Stimulated activated CD4-positive, alpha-beta T cell treated with anti-CD3 and anti-CD28 coated beads, Interleukin-12 subunit alpha, Interleukin-12 subunit beta, amount 100 ng/mL, for 48 hours (primary cell): Measurements from ENCODE around the gene ARHGAP11B.
"Not testable (repeated sequence)": the region's sequence is repeated elsewhere in the genome, so short reads cannot be mapped to it uniquely, and the experiment has no call there.

Experiments
- DNase-seq, 3 donors: peaks; one replicate each; pipeline ENCODE4 v3.0.0-alpha.2; 2020; ENCODE audit warnings: low read depth in 2 of 3, low spot score in 1 of 3

Gene ARHGAP11B

DNA sequence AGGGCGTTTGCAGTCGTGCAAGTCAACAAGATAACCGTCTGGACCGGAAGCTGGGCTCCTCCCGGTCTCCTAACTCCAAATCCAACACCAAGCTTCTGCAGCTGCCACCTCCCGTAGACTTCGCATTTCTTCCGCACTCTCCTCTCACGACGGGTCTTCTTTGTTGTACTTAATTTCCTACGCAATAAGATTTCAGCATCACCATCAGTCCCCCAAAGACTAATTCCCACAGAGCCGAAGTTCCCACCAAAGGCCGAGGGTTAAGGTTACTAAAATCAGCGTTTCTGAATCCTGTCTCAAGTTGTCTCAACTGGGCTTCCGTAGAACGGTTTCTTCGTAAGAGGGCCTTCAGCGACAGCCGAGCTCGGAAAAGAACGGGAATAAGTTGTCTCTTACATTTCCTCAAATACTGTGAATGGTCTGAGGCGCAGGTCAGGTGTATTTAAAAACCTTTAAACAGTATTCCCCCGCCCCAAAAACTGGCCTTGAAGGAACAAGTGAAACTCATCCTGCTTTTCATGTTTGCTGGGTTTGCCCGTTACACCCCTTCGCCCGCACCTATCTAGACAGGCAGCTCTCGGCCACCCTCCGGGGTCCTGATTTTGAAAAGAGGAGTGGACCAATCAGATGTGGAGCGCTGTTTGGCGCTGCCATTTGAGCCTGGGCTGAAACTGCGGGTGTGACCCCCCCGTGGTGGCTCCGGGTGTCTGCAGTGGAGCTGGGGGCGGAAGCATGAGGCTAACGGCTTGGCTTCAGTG, at the start of gene ARHGAP11B:
ARHGAP11B (plus strand) TSS at position 693 of the 758 bp plus-strand sequence.
- DNase-seq = peak; percentile 93 to 95 (median 93)

- not testable (repeated sequence) for DNase-seq
These were observed 46.4 kb upstream of the ARHGAP11B start for GRCh38 chr15:30579394-30579970.

GRCh38 chr15:30580716-30581115, 45.2 kb upstream of the ARHGAP11B start:
- DNase-seq = not testable (repeated sequence)

GRCh38 chr15:30598953-30599352, 27.0 kb upstream of the ARHGAP11B start:
- DNase-seq = not testable (repeated sequence)

DNA sequence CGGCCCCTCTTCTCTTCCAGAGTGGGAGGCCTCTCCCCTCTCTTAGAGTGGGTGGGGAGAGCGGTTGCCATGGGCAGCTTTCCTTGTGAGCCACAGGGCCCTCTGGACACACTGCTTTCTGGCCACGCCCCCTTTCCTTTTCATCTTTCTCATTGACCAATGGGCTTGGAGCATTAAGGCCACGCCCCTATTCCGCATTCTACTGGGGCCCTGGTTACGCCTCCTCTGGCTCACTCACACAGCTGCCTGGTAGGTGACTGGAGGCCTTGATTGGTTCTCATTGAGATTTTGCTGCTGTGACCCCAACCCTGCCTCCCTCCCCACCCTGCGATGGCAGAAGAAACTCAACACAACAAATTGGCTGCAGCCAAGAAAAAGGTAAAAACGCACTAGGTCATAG, 22.1 kb upstream of the ARHGAP11B start, which contains the start of gene GOLGA8H:
GOLGA8H (plus strand) TSS at position 233 of the 400 bp plus-strand sequence; CDS start at position 331, 98 bp downstream.
- not testable (repeated sequence) for DNase-seq

GRCh38 chr15:30612271-30612670, 13.7 kb upstream of the ARHGAP11B start:
- not testable (repeated sequence) for DNase-seq

GRCh38 chr15:30621342-30621741, 4.6 kb upstream of the ARHGAP11B start:
- not testable (repeated sequence) for DNase-seq

- not testable (repeated sequence) for DNase-seq
These were observed 252 bp downstream of the ARHGAP11B start for GRCh38 chr15:30626194-30626565.

DNA sequence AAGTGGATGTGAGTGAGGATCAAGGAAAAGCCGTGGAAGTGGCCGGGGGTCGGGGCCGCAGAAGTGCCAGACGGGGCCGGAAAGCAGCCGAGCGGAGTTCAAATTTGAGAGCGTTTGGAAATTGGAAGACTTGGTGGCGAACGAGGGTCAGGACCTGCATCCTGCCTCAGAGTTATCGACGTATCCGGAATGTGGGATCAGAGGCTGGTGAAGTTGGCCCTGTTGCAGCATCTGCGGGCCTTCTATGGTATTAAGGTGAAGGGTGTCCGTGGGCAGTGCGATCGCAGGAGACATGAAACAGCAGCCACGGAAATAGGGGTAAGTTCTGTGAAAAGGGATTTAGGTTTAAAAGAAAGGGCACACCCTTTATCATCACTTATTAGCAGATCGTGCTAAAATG, 704 bp downstream of the ARHGAP11B start:
- not testable (repeated sequence) for DNase-seq

DNA sequence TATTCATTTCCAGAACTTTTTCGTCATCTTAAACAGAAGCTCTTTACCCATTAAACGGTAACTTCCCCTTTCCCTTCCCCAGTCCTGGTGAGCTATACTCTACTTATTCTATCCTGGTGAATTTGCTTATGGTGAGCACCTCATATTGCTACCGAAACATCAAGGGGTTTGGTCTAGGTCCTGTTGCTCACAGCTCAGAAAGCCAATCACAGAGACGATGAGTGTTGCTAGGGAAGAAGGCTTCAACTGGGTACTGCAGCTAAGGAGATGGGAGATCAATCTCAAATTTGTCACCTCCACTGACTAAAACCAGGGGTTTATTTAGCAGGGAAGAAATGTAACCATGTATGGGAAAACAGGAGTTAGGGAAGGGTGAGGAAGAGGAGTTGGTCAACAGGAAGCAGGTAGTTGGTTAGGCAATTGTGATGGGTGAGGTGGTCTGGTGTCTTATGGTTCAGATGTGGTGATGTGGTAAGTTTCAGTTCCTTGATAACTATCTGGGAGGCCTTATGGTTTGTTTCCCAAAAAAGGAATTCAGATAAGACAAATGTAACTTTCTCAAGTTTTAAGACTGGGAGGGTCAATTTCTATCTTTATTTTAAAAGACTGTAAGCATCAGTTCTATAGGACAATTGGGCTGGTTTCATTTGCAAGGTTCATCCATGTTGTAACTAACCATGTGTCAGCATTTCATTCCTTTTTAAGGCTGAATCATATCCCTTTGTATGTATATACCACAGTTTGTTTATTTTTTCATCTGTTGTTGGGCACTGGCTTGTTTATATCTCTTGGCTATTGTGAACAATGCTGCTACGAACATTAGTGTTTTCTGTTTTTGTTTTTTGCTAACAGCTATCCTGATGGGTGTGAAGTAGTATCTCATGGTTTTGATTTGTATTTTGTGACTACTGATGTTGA, 24.3 kb downstream of the ARHGAP11B start:
- DNase-seq = no peak

DNA sequence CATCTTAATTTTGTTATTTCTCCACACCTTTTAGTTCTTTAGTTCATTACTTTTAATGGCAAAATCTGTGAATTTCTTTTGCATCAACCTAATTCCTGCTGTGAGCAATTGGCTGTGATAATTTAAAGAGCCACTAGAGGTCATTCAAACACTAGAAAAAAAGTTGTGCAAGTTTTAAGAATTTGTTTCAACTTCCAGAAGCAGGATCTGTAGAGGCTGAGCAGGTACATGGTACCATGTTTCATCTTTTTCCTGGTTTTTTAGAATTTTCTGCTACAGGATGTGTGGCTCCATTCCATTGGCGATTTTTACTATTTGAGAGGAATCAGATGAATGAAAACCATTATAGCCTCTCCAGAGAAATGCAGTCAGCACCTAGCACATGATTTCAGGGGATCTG, 35.2 kb downstream of the ARHGAP11B start:
- DNase-seq = not testable (repeated sequence)

- not testable (repeated sequence) for DNase-seq
These were observed 43.7 kb downstream of the ARHGAP11B start for GRCh38 chr15:30669621-30670020.

GRCh38 chr15:30670056-30670455, 44.1 kb downstream of the ARHGAP11B start:
- DNase-seq = no peak

DNA sequence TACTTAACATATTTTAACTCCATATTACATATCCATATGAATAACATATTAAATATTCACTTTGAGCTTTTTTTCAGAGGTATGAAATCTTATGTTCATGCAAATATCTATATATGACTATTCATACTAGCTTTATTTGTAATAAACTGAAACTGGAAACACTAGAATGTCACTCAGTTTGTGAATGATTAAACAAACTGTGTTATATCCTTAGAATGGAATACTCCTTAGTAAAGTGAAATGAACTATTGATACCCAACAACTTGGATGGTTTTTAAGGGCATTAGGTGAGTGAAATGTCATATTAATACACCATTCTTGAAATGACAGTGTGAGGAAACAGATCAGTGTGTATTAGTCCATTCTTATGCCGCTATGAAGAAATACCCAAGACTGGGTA, 45.4 kb downstream of the ARHGAP11B start:
- DNase-seq = no peak

- DNase-seq = no peak
These were observed 49.2 kb downstream of the ARHGAP11B start for GRCh38 chr15:30675126-30675525.

- DNase-seq = not testable (repeated sequence)
These were observed 50.0 kb downstream of the ARHGAP11B start for GRCh38 chr15:30675891-30676290.

DNA sequence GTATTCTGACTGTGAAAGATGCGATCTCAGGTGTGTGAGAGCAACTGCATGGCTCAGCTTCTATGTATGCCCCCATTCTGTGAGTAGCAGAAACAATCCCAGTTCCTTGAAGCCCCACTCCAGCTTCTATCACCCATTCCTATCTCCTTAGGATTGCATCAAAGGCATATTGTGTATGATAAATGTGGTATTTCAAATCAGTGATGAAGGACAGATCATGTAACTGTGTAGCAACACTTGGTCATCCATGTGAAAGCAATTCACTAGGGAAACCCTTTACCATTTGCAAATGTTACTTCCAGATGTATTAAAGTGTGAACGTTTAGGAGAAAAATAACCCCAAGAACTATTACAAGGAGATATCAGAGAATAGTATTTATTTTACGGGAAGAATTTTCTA, 55.1 kb downstream of the ARHGAP11B start:
- not testable (repeated sequence) for DNase-seq

GRCh38 chr15:30685709-30686285, 59.9 kb downstream of the ARHGAP11B start:
- not testable (repeated sequence) for DNase-seq

- not testable (repeated sequence) for DNase-seq
These were observed 60.7 kb downstream of the ARHGAP11B start for GRCh38 chr15:30686651-30687050.
